Activated naive CD4-positive, alpha-beta T cell treated with anti-CD3 and anti-CD28 coated beads, Interleukin-2, amount 10 ng/mL, durations not matched to agents 7 days and 5 days (primary cell): Measurements from ENCODE around the gene SH2B2.

Experiments
- CTCF ChIA-PET: fragments of 350-600 bp; sonication (Branson Sonifier 250); formaldehyde crosslinking; loops from one replicate; lab custom pipeline; 2021; ENCODE audit warnings: antibody characterized with exemption; lab: Charles Lee
- DNase-seq: peaks from one replicate; pipeline ENCODE4 v3.0.0-alpha.2; 2020
- H3K27ac Mint-ChIP-seq: one replicate; pipeline ENCODE4 v1.8.0; 2021; ENCODE audit warnings: mild to moderate bottlenecking, moderate library complexity, mixed read lengths
- H3K27me3 Mint-ChIP-seq: one replicate; pipeline ENCODE4 v1.8.0; 2021; ENCODE audit warnings: mild to moderate bottlenecking, mixed read lengths
- H3K36me3 Mint-ChIP-seq: one replicate; pipeline ENCODE4 v1.8.0; 2021; ENCODE audit warnings: mixed read lengths
- H3K4me1 Mint-ChIP-seq: one replicate; pipeline ENCODE4 v1.8.0; 2021; ENCODE audit warnings: mixed read lengths
- H3K4me3 Mint-ChIP-seq: one replicate; pipeline ENCODE4 v1.8.0; 2021; ENCODE audit warnings: mild to moderate bottlenecking, moderate library complexity, mixed read lengths
- H3K9me3 Mint-ChIP-seq: one replicate; pipeline ENCODE4 v1.8.0; 2021; ENCODE audit warnings: mixed read lengths

The SH2B2 gene

GRCh38 chr7:102273749-102274712 lies 12.6 kb upstream of the SH2B2 start:
- Mint-ChIP-seq H3K4me1 (no peaks in the 10 kb centered on the region), H3K4me3 (no peak overlapping the region)

GRCh38 chr7:102275123-102275703 lies 11.5 kb upstream of the SH2B2 start:
- H3K36me3 Mint-ChIP-seq = no peaks in the 10 kb centered on the region
- no peak overlapping the region for H3K4me3 Mint-ChIP-seq
- H3K27me3 Mint-ChIP-seq = peaks cover 4% of the 10 kb centered on the region
- H3K27ac Mint-ChIP-seq = no peak overlapping the region
- no peak for DNase-seq
- H3K9me3 Mint-ChIP-seq = no peaks in the 10 kb centered on the region
- peaks cover 3% of the 10 kb centered on the region for H3K4me1 Mint-ChIP-seq
- CTCF ChIA-PET = interaction anchor here (1.7 kb wide), 1 partner anchor 115 kb away, joined by 3 read pairs; no protein-coding TSS in a partner anchor

More at GRCh38 chr7:102273749-102274712, 12.6 kb upstream of the SH2B2 start:
- CTCF ChIA-PET = interaction anchor here (0.9 to 3.8 kb wide), 4 partner anchors 117 to 731 kb away, joined by 3 to 25 read pairs (median 8); no protein-coding TSS in a partner anchor
- no peaks in the 10 kb centered on the region for H3K9me3 Mint-ChIP-seq
- H3K36me3 Mint-ChIP-seq = no peaks in the 10 kb centered on the region
- peaks cover 4% of the 10 kb centered on the region for H3K27me3 Mint-ChIP-seq
- DNase-seq = no peak
- no peak overlapping the region for H3K27ac Mint-ChIP-seq

GRCh38 chr7:102277901-102278300 lies 8.8 kb upstream of the SH2B2 start:
- CTCF ChIA-PET = interaction anchor here (1.5 to 9.4 kb wide), 3 partner anchors 29 to 113 kb away, joined by 5 to 78 read pairs (median 5); no protein-coding TSS in a partner anchor
- no peak overlapping the region for H3K4me3 Mint-ChIP-seq

GRCh38 chr7:102279537-102280400 lies 6.9 kb upstream of the SH2B2 start:
- Mint-ChIP-seq H3K4me3 (no peak overlapping the region), H3K27me3 (peaks cover 21% of the 10 kb centered on the region), H3K9me3 (no peaks in the 10 kb centered on the region), H3K27ac (no peak overlapping the region), H3K4me1 (peaks cover 9% of the 10 kb centered on the region), H3K36me3 (no peaks in the 10 kb centered on the region)
- peak; percentile 71 for DNase-seq
- CTCF ChIA-PET = interaction anchor here (1.5 to 9.4 kb wide), 2 partner anchors 31 to 111 kb away, joined by 3 to 78 read pairs; no protein-coding TSS in a partner anchor

More at GRCh38 chr7:102277901-102278300, 8.8 kb upstream of the SH2B2 start:
- no peak for DNase-seq
- H3K9me3 Mint-ChIP-seq = no peaks in the 10 kb centered on the region
- no peak overlapping the region for H3K27ac Mint-ChIP-seq
- H3K4me1 Mint-ChIP-seq = peaks cover 3% of the 10 kb centered on the region
- peaks cover 4% of the 10 kb centered on the region for H3K27me3 Mint-ChIP-seq
- H3K36me3 Mint-ChIP-seq = no peaks in the 10 kb centered on the region

GRCh38 chr7:102280521-102280920 lies 6.1 kb upstream of the SH2B2 start:
- H3K4me1 Mint-ChIP-seq = peaks cover 17% of the 10 kb centered on the region
- DNase-seq = no peak
- no peak overlapping the region for H3K27ac Mint-ChIP-seq
- no peaks in the 10 kb centered on the region for H3K9me3 Mint-ChIP-seq
- CTCF ChIA-PET = interaction anchor here (9.4 kb wide), 1 partner anchor 110 kb away, joined by 78 read pairs; no protein-coding TSS in a partner anchor
- no peak overlapping the region for H3K4me3 Mint-ChIP-seq
- H3K36me3 Mint-ChIP-seq = no peaks in the 10 kb centered on the region
- peaks cover 29% of the 10 kb centered on the region for H3K27me3 Mint-ChIP-seq

- Mint-ChIP-seq H3K4me1 (peaks cover 17% of the 10 kb centered on the region), H3K27ac (no peak overlapping the region), H3K4me3 (no peak overlapping the region), H3K9me3 (no peaks in the 10 kb centered on the region), H3K36me3 (no peaks in the 10 kb centered on the region), H3K27me3 (peaks cover 38% of the 10 kb centered on the region)
- CTCF ChIA-PET = interaction anchor here (9.4 kb wide), 1 partner anchor 109 kb away, joined by 78 read pairs; no protein-coding TSS in a partner anchor
- no peak for DNase-seq
Measured at GRCh38 chr7:102281785-102282184, 4.9 kb upstream of the SH2B2 start.

GRCh38 chr7:102282465-102283362 lies 4.0 kb upstream of the SH2B2 start:
- DNase-seq = no peak
- peaks cover 47% of the 10 kb centered on the region for H3K27me3 Mint-ChIP-seq
- no peaks in the 10 kb centered on the region for H3K36me3 Mint-ChIP-seq
- CTCF ChIA-PET = interaction anchor here (0.6 to 9.4 kb wide), 2 partner anchors 108 to 152 kb away, joined by 3 to 78 read pairs; no protein-coding TSS in a partner anchor
- H3K4me1 Mint-ChIP-seq = peaks cover 17% of the 10 kb centered on the region
- no peak overlapping the region for H3K4me3 Mint-ChIP-seq
- H3K9me3 Mint-ChIP-seq = no peaks in the 10 kb centered on the region
- H3K27ac Mint-ChIP-seq = no peak overlapping the region

GRCh38 chr7:102283477-102284189 lies 3.0 kb upstream of the SH2B2 start:
- Mint-ChIP-seq H3K4me3 (no peak overlapping the region), H3K27ac (no peak overlapping the region), H3K36me3 (no peaks in the 10 kb centered on the region), H3K27me3 (peaks cover 56% of the 10 kb centered on the region), H3K4me1 (peaks cover 22% of the 10 kb centered on the region), H3K9me3 (no peaks in the 10 kb centered on the region)
- CTCF ChIA-PET = interaction anchor here (9.4 kb wide), 1 partner anchor 107 kb away, joined by 78 read pairs; no protein-coding TSS in a partner anchor
- no peak for DNase-seq

- no peaks in the 10 kb centered on the region for H3K9me3 Mint-ChIP-seq
- peaks cover 22% of the 10 kb centered on the region for H3K4me1 Mint-ChIP-seq
- peaks cover 64% of the 10 kb centered on the region for H3K27me3 Mint-ChIP-seq
- DNase-seq = no peak
- no peak overlapping the region for H3K27ac Mint-ChIP-seq
- no peaks in the 10 kb centered on the region for H3K36me3 Mint-ChIP-seq
- no peak overlapping the region for H3K4me3 Mint-ChIP-seq
- CTCF ChIA-PET = interaction anchor here (9.4 kb wide), 1 partner anchor 106 kb away, joined by 78 read pairs; no protein-coding TSS in a partner anchor
Measured at GRCh38 chr7:102284399-102284798, 2.3 kb upstream of the SH2B2 start.

- H3K27me3 Mint-ChIP-seq = peaks cover 70% of the 10 kb centered on the region
- H3K36me3 Mint-ChIP-seq = no peaks in the 10 kb centered on the region
- H3K4me3 Mint-ChIP-seq = peak overlapping the region; percentile 60
- H3K4me1 Mint-ChIP-seq = peaks cover 19% of the 10 kb centered on the region
- CTCF ChIA-PET = interaction anchor here (9.4 kb wide), 1 partner anchor 106 kb away, joined by 78 read pairs; no protein-coding TSS in a partner anchor
- H3K27ac Mint-ChIP-seq = no peak overlapping the region
- no peaks in the 10 kb centered on the region for H3K9me3 Mint-ChIP-seq
- DNase-seq = no peak
Measured at GRCh38 chr7:102284891-102285539, 1.7 kb upstream of the SH2B2 start.

- no peak for DNase-seq
- CTCF ChIA-PET = interaction anchor here (9.4 kb wide), 1 partner anchor 105 kb away, joined by 78 read pairs; no protein-coding TSS in a partner anchor
- Mint-ChIP-seq H3K4me1 (peaks cover 19% of the 10 kb centered on the region), H3K9me3 (no peaks in the 10 kb centered on the region), H3K27ac (no peak overlapping the region), H3K27me3 (peaks cover 77% of the 10 kb centered on the region), H3K4me3 (peak overlapping the region; percentile 60), H3K36me3 (no peaks in the 10 kb centered on the region)
Measured at GRCh38 chr7:102285540-102286236, 980 bp upstream of the SH2B2 start.
